GM11168 (cell line): Measurements from ENCODE around the gene DNAJC18.
"Not testable (repeated sequence)": the region's sequence is repeated elsewhere in the genome, so short reads cannot be mapped to it uniquely, and the experiment has no call there.

Source experiments
- in situ Hi-C: fragments of 300-500 bp; cut with MboI; formaldehyde crosslinking; loops from one replicate; pipeline ENCODE4 v1.12.0; 2022; ENCODE audit warnings: low sequenced_read_pairs; ENCODE audit not compliant: unreplicated experiment

DNAJC18 gene

DNA sequence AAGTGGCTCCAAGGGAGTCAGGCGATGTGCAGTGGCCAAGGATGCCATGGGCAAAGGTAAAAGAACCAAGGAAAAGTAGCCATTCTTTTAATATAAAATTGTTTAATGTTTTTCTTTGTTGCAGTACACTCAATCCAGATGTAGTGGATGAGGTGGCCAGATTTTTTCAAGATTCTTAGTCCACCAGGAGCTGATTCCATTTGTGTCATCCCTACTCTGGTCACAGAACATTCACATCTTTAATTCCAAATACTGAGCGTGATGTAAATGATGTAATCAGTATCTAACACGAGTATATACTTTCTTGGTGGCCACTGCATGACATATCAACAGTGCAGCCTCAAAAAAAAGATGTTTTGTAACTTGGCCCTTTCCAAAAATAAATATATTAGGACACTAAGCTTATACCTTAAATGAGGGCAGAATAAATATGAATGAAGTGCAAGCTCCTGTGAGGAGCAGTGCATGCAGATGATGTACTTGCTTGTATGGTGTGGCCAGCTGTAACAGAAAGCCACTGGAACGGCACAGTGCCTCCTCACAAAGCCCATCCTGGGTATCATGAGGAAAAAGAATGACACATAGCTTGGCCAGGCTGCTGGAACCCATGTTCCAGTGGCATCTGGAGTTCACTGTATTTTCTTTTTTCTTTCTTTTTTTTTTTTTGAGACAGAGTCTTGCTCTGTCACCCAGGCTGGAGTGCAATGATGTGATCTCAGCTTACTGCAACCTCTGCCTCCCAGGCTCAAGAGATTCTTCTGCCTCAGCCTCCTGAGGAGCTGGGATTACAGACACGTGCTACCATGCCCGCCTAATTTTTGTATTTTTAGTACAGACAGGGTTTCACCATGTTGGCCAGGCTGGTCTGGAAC lies 29.0 kb downstream of the DNAJC18 start:
- in situ Hi-C loops, result loop anchor here (5.0 kb wide), 1 partner anchor 107 kb away; no protein-coding TSS in a partner anchor

DNA sequence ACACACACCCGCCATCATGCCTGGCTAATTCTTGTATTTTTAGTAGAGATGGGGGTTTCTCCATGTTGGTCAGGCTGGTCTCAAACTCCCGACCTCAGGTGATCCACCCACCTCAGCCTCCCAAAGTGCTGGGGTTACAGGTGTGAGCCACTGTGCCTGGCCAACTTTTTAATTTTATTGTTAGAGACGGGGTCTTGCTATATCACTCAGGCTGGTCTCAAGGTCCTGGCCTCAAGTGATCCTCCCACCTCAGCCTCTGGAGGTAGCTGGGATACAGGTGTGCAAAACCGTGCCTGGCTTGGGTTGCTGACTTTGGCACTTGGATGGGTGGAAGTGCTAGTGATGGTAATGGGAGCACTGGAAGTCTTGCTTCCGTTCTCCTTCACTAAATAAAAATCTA lies 30.2 kb downstream of the DNAJC18 start:
- in situ Hi-C loops, result not testable (repeated sequence)

- in situ Hi-C loops, result no loop called here
Measured at GRCh38 chr5:139408191-139408590, 31.1 kb downstream of the DNAJC18 start.

GRCh38 chr5:139407517-139407916 lies 31.8 kb downstream of the DNAJC18 start:
- in situ Hi-C loops, result no loop called here

- in situ Hi-C loops, result no loop called here
Measured at GRCh38 chr5:139406963-139407362, 32.4 kb downstream of the DNAJC18 start.

DNA sequence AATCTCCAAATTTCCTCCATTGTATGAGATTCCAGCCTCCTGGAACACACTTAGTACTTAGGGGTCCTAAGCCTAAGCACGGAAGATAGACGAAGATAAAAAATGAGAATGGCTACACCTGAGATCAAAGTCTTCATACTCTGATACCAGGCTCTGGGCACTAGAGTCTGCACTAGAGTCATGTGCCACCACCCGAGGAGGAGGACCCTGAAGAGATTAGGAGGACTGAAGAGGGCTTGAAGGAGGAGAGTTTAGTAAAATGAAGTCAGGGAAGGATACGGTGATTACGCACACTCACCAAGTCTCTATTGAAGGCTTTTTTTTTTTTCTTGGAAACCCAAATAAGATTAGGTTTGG lies 34.9 kb downstream of the DNAJC18 start:
- in situ Hi-C loops, result no loop called here

- in situ Hi-C loops, result no loop called here
Measured at GRCh38 chr5:139403787-139404483, 35.4 kb downstream of the DNAJC18 start, which contains the start of gene SPATA24. Gene SPATA24 (minus strand): TSS chr5:139404089. CDS start chr5:139404060, 29 bp downstream.

- in situ Hi-C loops, result no loop called here
Measured at GRCh38 chr5:139403418-139403786, 35.9 kb downstream of the DNAJC18 start.

DNA sequence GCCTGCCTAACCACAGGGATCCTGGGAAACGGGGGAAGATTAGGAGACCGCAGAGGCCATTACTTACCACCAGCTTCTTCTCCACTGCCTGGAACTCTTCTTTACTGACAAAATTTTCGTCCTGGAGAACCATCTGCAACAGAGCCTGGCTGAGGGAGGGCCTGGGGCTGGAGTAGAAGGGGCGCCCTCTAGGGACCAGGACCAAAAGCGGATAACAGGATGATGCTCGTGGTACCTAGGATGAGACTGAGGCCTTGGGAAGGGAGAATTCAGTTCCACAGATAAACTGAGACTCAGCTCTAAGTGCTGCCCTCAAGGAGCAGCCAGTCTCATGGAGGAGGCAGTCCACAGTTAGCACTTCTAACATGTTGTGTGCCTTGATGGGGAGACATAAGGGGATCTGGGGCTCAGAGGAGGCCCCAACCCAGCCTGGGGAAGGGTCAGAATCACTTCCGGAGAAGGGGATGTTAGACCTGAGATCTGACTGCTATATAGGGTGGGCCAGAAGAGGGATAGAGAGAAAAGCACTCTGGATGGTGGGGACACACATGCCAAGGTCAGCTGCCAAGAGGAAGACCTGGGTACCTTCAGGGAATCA lies 36.7 kb downstream of the DNAJC18 start:
- in situ Hi-C loops, result no loop called here

DNA sequence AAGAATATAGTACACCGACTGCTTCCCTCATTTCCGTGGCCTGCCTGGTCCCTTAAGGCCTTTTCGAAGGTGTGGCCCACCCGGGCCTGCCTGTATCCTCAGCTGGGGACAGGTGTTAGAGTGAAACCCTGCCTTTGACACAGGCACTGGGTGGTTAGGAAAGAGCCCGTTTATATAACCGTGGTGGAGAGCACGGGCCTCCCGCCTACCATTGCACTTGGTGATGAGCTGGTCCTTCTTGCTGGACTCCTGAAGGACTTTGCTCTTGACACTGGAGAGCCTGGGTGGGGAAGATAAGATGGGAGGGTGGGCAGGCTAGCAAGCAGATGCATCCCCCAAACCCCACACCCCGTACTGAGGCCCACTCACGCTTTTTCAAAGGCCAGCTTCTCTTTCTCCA lies 37.8 kb downstream of the DNAJC18 start:
- in situ Hi-C loops, result no loop called here

DNA sequence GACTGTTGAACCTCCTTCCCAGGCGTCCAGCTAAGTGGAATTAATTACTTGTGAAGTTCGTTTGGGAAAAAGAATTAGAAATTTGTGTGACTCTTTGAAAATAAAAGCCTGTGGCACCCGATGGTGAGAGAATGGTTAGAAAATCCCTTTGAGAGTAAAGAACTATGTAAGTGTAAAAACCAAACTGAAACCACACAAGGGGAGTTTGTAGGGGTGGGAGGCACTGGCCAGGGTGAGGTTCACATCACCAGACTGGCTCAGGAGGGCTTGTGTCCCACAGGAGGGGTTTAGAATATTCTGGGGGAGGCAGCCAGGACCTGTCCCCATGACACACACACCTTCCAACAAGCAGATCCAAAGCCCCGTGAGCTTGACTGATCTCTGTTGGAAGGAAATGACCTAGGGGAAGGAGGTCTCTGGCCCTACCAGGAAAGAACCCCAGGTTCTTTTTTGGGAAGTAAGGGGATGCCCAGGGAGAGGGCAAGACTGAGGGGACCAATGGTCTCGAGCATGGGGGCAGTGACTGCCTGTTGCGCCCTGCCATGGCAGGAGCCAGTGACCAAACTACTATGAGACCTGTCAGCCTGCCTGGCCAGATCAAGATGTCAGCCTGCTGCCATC lies 39.7 kb downstream of the DNAJC18 start:
- in situ Hi-C loops, result no loop called here

GRCh38 chr5:139397921-139398320 lies 41.4 kb downstream of the DNAJC18 start:
- in situ Hi-C loops, result no loop called here

GRCh38 chr5:139396691-139397090 lies 42.6 kb downstream of the DNAJC18 start:
- in situ Hi-C loops, result no loop called here

- in situ Hi-C loops, result no loop called here
Measured at GRCh38 chr5:139395844-139396640, 43.3 kb downstream of the DNAJC18 start.

GRCh38 chr5:139394654-139395566 lies 44.4 kb downstream of the DNAJC18 start, which contains the start of gene PROB1:
Gene PROB1 (minus strand): TSS chr5:139395104. CDS start chr5:139395081, 23 bp downstream.
- in situ Hi-C loops, result no loop called here

DNA sequence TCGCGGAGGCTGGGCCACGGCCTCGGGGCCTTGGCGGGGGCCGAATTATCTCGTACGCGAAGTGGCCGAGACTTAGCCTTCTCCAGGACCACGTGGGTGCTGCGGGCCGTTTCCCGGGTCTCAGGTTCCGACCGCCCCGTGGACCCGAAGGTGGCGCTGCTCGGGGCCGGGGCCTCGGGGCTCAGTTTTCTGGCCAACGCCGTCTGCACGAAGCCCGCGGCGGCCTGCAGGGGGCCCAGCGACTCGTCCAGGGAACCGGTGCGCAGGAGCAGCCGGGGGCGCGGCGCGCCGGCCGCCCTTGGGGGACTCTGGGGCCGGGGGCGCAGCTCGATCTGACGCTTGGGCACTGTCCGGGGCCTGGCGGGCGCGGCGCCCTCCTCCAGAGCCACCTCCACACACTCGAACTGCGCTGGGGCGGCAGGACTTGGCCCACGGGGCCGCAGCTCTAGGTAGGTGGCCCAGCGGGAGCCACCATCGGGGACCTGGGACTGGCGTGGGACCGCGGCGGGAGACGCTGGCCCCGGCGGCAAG lies 45.1 kb downstream of the DNAJC18 start:
- in situ Hi-C loops, result no loop called here

- in situ Hi-C loops, result no loop called here
Measured at GRCh38 chr5:139393497-139394122, 45.7 kb downstream of the DNAJC18 start.
